ENCODE results near the gene MRAS.

MRAS gene

GRCh38 chr3:138328341-138328740, 20.0 kb upstream of the MRAS start:
- H3K4me3 ChIP-seq (ENCODE audit: control insufficient read depth, low read depth, low read length): no peak overlapping the region
- DNase-seq (ENCODE audit: low read depth): no peak
- peak; percentile 26 for TF ChIP-seq CTCF (IDR thresholded peaks at IDR 0.05; ENCODE audit: control insufficient read depth, insufficient read depth, low read depth, low read length, missing control alignments)

- TF ChIP-seq CTCF (IDR thresholded peaks at IDR 0.05; ENCODE audit: control insufficient read depth, insufficient read depth, low read depth, low read length, missing control alignments): peak; percentile 72
- DNase-seq (ENCODE audit: low read depth): no peak
- H3K4me3 ChIP-seq (ENCODE audit: control insufficient read depth, low read depth, low read length): peak within 1 kb of the TSS; percentile 57
These were observed 19.0 kb upstream of the MRAS start, which contains the start of gene NME9 for GRCh38 chr3:138329127-138329983. Gene NME9 (minus strand): TSS chr3:138329851. CDS start chr3:138329335, 516 bp downstream.

GRCh38 chr3:138329984-138330293, 18.4 kb upstream of the MRAS start:
- no peak for TF ChIP-seq CTCF (IDR thresholded peaks at IDR 0.05; ENCODE audit: control insufficient read depth, insufficient read depth, low read depth, low read length, missing control alignments)
- DNase-seq (ENCODE audit: low read depth): no peak
- peak overlapping the region; percentile 57 for H3K4me3 ChIP-seq (ENCODE audit: control insufficient read depth, low read depth, low read length)

- no peak for DNase-seq (ENCODE audit: low read depth)
- no peak overlapping the region for H3K4me3 ChIP-seq (ENCODE audit: control insufficient read depth, low read depth, low read length)
- peak; percentile 42 for TF ChIP-seq CTCF (IDR thresholded peaks at IDR 0.05; ENCODE audit: control insufficient read depth, insufficient read depth, low read depth, low read length, missing control alignments)
These were observed 17.1 kb upstream of the MRAS start for GRCh38 chr3:138331143-138331894.

- no peak overlapping the region for H3K4me3 ChIP-seq (ENCODE audit: control insufficient read depth, low read depth, low read length)
- peak; percentile 52 for TF ChIP-seq CTCF (IDR thresholded peaks at IDR 0.05; ENCODE audit: control insufficient read depth, insufficient read depth, low read depth, low read length, missing control alignments)
These were observed 15.8 kb upstream of the MRAS start for GRCh38 chr3:138332472-138333073.

GRCh38 chr3:138334608-138335007, 13.8 kb upstream of the MRAS start:
- DNase-seq (ENCODE audit: low read depth): no peak
- TF ChIP-seq CTCF (IDR thresholded peaks at IDR 0.05; ENCODE audit: control insufficient read depth, insufficient read depth, low read depth, low read length, missing control alignments): no peak
- H3K4me3 ChIP-seq (ENCODE audit: control insufficient read depth, low read depth, low read length): no peak overlapping the region

More at GRCh38 chr3:138332472-138333073, 15.8 kb upstream of the MRAS start:
- DNase-seq (ENCODE audit: low read depth): no peak
